ENCODE measurements around the gene RAB11B. TPM values are rescaled to one million over a fixed set of nuclear protein-coding genes. Genes with fewer than 3 reads are reported as not detected.
"Not testable (repeated sequence)": the region's sequence is repeated elsewhere in the genome, so short reads cannot be mapped to it uniquely, and the experiment has no call there.

RAB11B gene
- total RNA-seq, 1 donor from 2014 or later, result 157 TPM

- H3K27me3 ChIP-seq (ENCODE audit: low read depth), result no peaks in the 10 kb centered on the region
- intact Hi-C loops (cut with micrococcal nuclease), result no loop called here
- peak overlapping the region; percentile 36 for H3K27ac ChIP-seq (replicated peaks)
- H3K4me1 ChIP-seq, result peaks cover 48% of the 10 kb centered on the region
- H3K9me3 ChIP-seq (replicated peaks), result peaks cover 8% of the 10 kb centered on the region
- no peaks in the 10 kb centered on the region for H3K36me3 ChIP-seq
- DNase-seq, result no peak
- peak overlapping the region; percentile 36 for H3K4me3 ChIP-seq
- TF ChIP-seq, protein P1, sequence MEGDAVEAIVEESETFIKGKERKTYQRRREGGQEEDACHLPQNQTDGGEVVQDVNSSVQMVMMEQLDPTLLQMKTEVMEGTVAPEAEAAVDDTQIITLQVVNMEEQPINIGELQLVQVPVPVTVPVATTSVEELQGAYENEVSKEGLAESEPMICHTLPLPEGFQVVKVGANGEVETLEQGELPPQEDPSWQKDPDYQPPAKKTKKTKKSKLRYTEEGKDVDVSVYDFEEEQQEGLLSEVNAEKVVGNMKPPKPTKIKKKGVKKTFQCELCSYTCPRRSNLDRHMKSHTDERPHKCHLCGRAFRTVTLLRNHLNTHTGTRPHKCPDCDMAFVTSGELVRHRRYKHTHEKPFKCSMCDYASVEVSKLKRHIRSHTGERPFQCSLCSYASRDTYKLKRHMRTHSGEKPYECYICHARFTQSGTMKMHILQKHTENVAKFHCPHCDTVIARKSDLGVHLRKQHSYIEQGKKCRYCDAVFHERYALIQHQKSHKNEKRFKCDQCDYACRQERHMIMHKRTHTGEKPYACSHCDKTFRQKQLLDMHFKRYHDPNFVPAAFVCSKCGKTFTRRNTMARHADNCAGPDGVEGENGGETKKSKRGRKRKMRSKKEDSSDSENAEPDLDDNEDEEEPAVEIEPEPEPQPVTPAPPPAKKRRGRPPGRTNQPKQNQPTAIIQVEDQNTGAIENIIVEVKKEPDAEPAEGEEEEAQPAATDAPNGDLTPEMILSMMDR (IDR thresholded peaks at IDR 0.05; ENCODE audit: borderline replicate concordance), result no peak
Observed at GRCh38 chr19:8352134-8352827, 37.9 kb upstream of the RAB11B start.

DNA sequence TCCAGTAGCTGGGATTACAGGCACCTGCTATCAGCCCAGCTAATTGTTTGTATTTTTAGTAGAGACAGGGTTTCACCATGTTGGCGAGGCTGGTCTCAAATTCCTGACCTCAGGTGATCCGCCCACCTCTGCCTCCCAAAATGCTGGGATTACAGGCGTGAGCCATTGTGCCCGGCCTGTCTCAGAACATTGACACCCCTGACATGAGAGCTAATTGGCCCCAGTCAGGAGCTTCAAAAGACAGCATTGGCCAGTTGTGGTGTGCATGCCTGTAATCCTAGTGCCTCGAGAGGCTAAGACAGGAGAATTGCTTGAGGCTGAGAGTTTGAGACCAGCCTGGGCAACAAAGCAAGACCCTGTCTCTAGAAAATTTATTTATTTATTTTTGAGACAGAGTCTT lies 37.3 kb upstream of the RAB11B start:
- intact Hi-C loops (cut with micrococcal nuclease); DNase-seq; H3K9me3 ChIP-seq (replicated peaks); H3K27ac ChIP-seq (replicated peaks); H3K27me3 ChIP-seq (ENCODE audit: low read depth); H3K36me3 ChIP-seq: not testable (repeated sequence)
- Histone ChIP-seq H3K4me3 (peak overlapping the region; percentile 36), H3K4me1 (peaks cover 46% of the 10 kb centered on the region)

DNA sequence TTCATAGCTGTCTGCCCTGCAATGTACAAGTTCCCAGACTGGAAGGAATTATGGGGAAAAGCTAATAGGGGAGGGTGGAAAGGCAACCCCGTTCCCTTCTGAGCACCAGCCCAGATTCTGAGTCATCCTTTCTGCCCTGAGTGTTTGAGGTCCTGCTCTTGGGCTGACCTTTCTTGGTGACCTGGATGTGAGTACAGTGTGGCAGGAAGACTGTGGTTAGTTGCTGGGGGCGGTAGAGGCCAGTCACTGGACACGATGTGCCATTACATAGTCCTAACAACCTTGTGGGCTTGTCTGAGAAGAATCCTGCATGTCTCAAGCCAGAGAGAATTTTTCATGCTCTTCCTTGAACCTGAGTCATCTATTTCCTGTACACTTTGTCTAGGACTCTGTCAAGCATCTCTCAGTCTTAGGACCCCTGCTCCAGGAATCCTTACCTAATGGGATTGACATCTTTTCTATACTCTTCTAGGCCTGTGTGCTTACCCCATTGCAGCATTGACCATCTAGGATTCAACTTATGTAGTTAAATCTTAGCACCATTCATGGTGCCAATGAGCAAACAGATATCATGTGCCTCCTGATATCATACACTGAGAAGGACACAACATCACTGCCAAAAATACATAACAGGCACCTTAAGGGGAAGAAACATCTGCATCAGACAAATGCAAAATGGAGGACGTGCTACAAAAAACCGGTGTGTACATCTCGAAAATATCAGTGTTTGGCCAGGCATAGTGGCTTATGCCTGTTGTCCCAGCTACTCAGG lies 34.3 kb upstream of the RAB11B start:
- H3K4me3 ChIP-seq, result no peak overlapping the region
- TF ChIP-seq, protein P1 (IDR thresholded peaks at IDR 0.05; ENCODE audit: borderline replicate concordance), result no peak
- H3K36me3 ChIP-seq, result no peaks in the 10 kb centered on the region
- H3K27ac ChIP-seq (replicated peaks), result no peak overlapping the region
- no peak for DNase-seq
- intact Hi-C loops (cut with micrococcal nuclease), result loop anchor here (5.0 kb wide), 1 partner anchor 41 kb away; no protein-coding TSS in a partner anchor
- H3K9me3 ChIP-seq (replicated peaks), result peaks cover 8% of the 10 kb centered on the region
- peaks cover 32% of the 10 kb centered on the region for H3K4me1 ChIP-seq
- no peaks in the 10 kb centered on the region for H3K27me3 ChIP-seq (ENCODE audit: low read depth)

DNA sequence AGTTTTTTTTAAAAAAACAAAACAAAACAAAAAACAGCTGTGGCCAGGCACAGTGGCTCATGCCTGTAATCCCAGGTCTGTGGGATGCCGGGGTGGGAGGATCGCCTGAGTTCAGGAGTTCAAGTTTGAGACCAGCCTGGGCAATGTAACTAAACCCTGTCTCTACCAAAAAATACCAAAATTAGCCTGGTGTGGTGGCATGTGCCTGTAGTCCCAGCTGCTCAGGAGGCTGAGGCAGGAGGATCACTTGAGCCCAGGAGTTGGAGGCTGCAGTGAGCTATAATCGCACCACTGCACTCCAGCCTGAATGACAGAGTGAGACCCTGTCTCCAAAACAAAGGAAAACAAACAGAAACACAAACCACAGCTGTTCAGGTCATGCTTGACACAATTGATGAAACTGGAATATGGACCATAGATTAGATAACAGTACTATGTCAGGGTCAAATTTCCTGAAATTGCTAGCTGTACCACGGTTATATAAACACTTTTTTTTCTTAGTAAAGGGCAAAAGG lies 33.1 kb upstream of the RAB11B start:
- Histone ChIP-seq H3K4me3 (no peak overlapping the region), H3K4me1 (peaks cover 42% of the 10 kb centered on the region), H3K36me3 (no peaks in the 10 kb centered on the region), H3K9me3 (replicated peaks) (peaks cover 8% of the 10 kb centered on the region), H3K27me3 (ENCODE audit: low read depth) (no peaks in the 10 kb centered on the region), H3K27ac (replicated peaks) (no peak overlapping the region)
- no peak for DNase-seq
- intact Hi-C loops (cut with micrococcal nuclease), result loop anchor here (5.0 kb wide), 1 partner anchor 40 kb away; no protein-coding TSS in a partner anchor
- TF ChIP-seq, protein P1 (IDR thresholded peaks at IDR 0.05; ENCODE audit: borderline replicate concordance), result no peak

DNA sequence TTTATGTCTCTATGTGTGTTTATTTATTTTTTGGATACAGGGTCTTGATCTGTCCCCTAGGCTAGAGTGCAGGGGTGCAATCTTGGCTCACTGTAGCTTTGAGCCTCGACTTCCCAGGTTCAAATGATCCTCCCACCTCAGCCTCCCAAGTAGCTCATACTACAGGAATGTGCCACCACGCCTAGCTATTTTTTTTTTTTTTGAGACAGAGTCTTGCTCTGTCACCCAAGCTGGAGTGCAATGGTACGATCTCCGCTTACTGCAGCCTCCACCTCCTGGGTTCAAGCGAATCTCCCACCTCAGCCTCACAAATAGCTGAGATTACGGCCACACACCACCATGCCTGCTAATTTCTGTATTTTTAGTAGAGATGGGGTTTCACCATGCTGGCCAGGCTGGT lies 31.2 kb upstream of the RAB11B start:
- intact Hi-C loops (cut with micrococcal nuclease), result loop anchor here (5.0 kb wide), 1 partner anchor 38 kb away; no protein-coding TSS in a partner anchor
- H3K27me3 ChIP-seq (ENCODE audit: low read depth), result no peaks in the 10 kb centered on the region
- DNase-seq, result no peak
- peaks cover 8% of the 10 kb centered on the region for H3K9me3 ChIP-seq (replicated peaks)
- no peak overlapping the region for H3K27ac ChIP-seq (replicated peaks)
- H3K36me3 ChIP-seq, result no peaks in the 10 kb centered on the region
- H3K4me3 ChIP-seq, result no peak overlapping the region
- TF ChIP-seq, protein P1 (IDR thresholded peaks at IDR 0.05; ENCODE audit: borderline replicate concordance), result no peak
- H3K4me1 ChIP-seq, result peaks cover 42% of the 10 kb centered on the region

Data from left ventricle myocardium inferior (tissue), 1 donor.